ENCODE measurements around the gene PRPSAP2.

Gene PRPSAP2

DNA sequence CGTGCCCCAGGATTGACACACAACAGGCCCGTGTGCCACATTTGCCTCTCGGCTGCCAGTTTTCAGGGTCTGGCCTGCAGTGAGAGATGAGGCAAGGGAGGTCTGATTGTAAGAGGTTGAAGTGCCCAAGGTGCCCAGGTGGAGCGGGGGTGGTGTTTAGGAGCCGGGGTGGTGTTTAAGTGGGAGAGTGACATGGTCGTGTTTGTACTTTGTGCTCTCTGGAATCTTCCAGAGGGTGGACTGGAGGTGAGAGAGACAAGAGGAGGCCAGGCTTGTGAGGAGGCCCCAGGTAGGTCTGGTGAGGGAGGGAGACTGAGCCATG, 104.5 kb downstream of the PRPSAP2 start:
- Histone ChIP-seq H3K27ac (peak overlapping the region; percentile 33), H3K4me3 (ENCODE audit: low read depth, low read length) (no peak overlapping the region), H3K36me3 (replicated peaks) (no peaks in the 10 kb centered on the region), H3K27me3 (replicated peaks) (no peaks in the 10 kb centered on the region)
- no peak for TF ChIP-seq CTCF (IDR thresholded peaks at IDR 0.05; ENCODE audit: low read depth, low read length, missing control alignments)
- in situ Hi-C loops (cut with HindIII; ENCODE audit: low pct_ligation_motif_present, low sequenced_read_pairs): loop anchor here (25.0 kb wide), 1 partner anchor 100 kb away; the partner anchor contains the start of gene PRPSAP2
- no peak for DNase-seq

GRCh38 chr17:18963126-18964017, 105.4 kb downstream of the PRPSAP2 start:
- TF ChIP-seq CTCF (IDR thresholded peaks at IDR 0.05; ENCODE audit: low read depth, low read length, missing control alignments): no peak
- no peaks in the 10 kb centered on the region for H3K36me3 ChIP-seq (replicated peaks)

GRCh38 chr17:18964018-18964351, 106.1 kb downstream of the PRPSAP2 start:
- no peak overlapping the region for H3K4me3 ChIP-seq (ENCODE audit: low read depth, low read length)
- H3K27me3 ChIP-seq (replicated peaks): no peaks in the 10 kb centered on the region
- H3K36me3 ChIP-seq (replicated peaks): no peaks in the 10 kb centered on the region
- DNase-seq: no peak
- H3K27ac ChIP-seq: no peak overlapping the region
- in situ Hi-C loops (cut with HindIII; ENCODE audit: low pct_ligation_motif_present, low sequenced_read_pairs): loop anchor here (25.0 kb wide), 1 partner anchor 102 kb away; the partner anchor contains the start of gene PRPSAP2
- TF ChIP-seq CTCF (IDR thresholded peaks at IDR 0.05; ENCODE audit: low read depth, low read length, missing control alignments): no peak

More at GRCh38 chr17:18963126-18964017, 105.4 kb downstream of the PRPSAP2 start:
- Histone ChIP-seq H3K27me3 (replicated peaks) (no peaks in the 10 kb centered on the region), H3K4me3 (ENCODE audit: low read depth, low read length) (no peak overlapping the region), H3K27ac (no peak overlapping the region)
- in situ Hi-C loops (cut with HindIII; ENCODE audit: low pct_ligation_motif_present, low sequenced_read_pairs): loop anchor here (25.0 kb wide), 1 partner anchor 101 kb away; the partner anchor contains the start of gene PRPSAP2
- no peak for DNase-seq

GRCh38 chr17:18964550-18964949, 106.6 kb downstream of the PRPSAP2 start:
- Histone ChIP-seq H3K36me3 (replicated peaks) (no peaks in the 10 kb centered on the region), H3K27ac (no peak overlapping the region), H3K27me3 (replicated peaks) (no peaks in the 10 kb centered on the region), H3K4me3 (ENCODE audit: low read depth, low read length) (no peak overlapping the region)
- in situ Hi-C loops (cut with HindIII; ENCODE audit: low pct_ligation_motif_present, low sequenced_read_pairs): loop anchor here (25.0 kb wide), 1 partner anchor 102 kb away; the partner anchor contains the start of gene PRPSAP2
- TF ChIP-seq CTCF (IDR thresholded peaks at IDR 0.05; ENCODE audit: low read depth, low read length, missing control alignments): no peak
- no peak for DNase-seq

DNA sequence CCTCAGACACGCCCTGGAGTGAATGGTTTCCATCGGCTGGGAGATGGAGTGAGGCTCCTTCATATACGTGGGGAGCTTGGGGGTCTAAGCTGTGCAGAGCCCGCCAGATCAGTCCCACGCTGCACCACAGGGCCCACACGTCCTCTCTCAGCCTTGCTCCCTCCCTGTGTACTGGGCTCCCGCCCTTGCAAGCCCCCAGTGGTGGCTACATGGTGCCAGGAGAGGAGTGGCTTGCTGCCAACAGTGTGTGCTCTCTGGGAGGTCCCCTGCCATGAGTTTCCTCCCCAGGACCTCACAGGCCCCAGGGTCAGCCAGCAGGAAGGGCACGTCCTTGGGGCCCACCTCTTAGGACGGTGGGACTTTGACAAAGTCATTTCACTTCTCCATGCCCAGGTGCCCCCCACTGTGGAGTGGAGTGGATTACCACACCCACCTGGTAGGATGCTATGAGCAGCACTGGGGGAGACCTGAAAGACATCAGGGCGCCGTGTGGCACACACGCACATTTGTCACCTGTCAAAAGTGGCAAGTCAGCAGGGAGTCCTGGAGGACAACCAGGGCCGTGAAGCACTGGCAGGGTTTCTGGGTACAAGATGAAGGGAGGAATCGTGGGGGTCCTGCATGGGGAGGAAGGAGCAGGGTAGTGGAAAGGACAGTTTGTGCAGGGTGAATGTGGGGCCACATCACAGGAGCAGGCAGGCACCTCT, 107.8 kb downstream of the PRPSAP2 start:
- H3K27ac ChIP-seq: no peak overlapping the region
- no peak for DNase-seq
- TF ChIP-seq CTCF (IDR thresholded peaks at IDR 0.05; ENCODE audit: low read depth, low read length, missing control alignments): no peak
- no peaks in the 10 kb centered on the region for H3K27me3 ChIP-seq (replicated peaks)
- no peak overlapping the region for H3K4me3 ChIP-seq (ENCODE audit: low read depth, low read length)
- H3K36me3 ChIP-seq (replicated peaks): no peaks in the 10 kb centered on the region
- in situ Hi-C loops (cut with HindIII; ENCODE audit: low pct_ligation_motif_present, low sequenced_read_pairs): loop anchor here (25.0 kb wide), 1 partner anchor 103 kb away; the partner anchor contains the start of gene PRPSAP2

All from brain microvascular endothelial cell (primary cell).